ENCODE results near the gene CLECL1. TPM values are rescaled to one million over a fixed set of nuclear protein-coding genes. Genes with fewer than 3 reads are reported as not detected.

CLECL1 gene
- total and polyA plus RNA-seq, 9 of the 15 experiments (the other 6 are each of a cell fraction or from before 2014, with no cell fraction given) = 0.13 to 0.25 TPM; not detected in 7

- Histone ChIP-seq H3K4me3 (no peak overlapping the region), H2AFZ (ENCODE audit: low read depth, low read length) (peak overlapping the region; percentile 74), H3K4me1 (replicated peaks in 1 of 2; ENCODE audit: control insufficient read depth in 2 of 2, insufficient read depth in 2 of 2, low read length in 2 of 2) (no peaks in the 10 kb centered on the region; a peak in 1 of 5 replicates), H3K79me2 (ENCODE audit: control insufficient read depth, insufficient read depth, low read length) (no peaks in the 10 kb centered on the region), H3K9me1 (ENCODE audit: control insufficient read depth, insufficient read depth, low read length) (no peaks in the 10 kb centered on the region), H3K36me3 (ENCODE audit: control insufficient read depth, insufficient read depth, low read length) (no peaks in the 10 kb centered on the region), H4K20me1 (replicated peaks; ENCODE audit: control insufficient read depth, insufficient read depth, low read length) (no peaks in the 10 kb centered on the region), H3K27me3 (ENCODE audit: control insufficient read depth in 2 of 2, insufficient read depth in 2 of 2, low read length in 2 of 2) (no peaks in the 10 kb centered on the region), H3K4me2 (ENCODE audit: insufficient read depth, low read length) (no peak overlapping the region), H3K27ac (ENCODE audit: extremely low read depth, low read depth, low read length) (no peak overlapping the region), H3K9me3 (replicated peaks; ENCODE audit: control insufficient read depth, insufficient read depth, low read depth, low read length) (no peaks in the 10 kb centered on the region), H3K9ac (ENCODE audit: insufficient read depth in 1 of 2, low read depth in 2 of 2, low read length in 2 of 2) (no peak overlapping the region)
- intact Hi-C loops (cut with micrococcal nuclease) = loop anchor here (10.0 kb wide), 1 partner anchor 333 kb away; no protein-coding TSS in a partner anchor
- POLR2A ChIA-PET = interaction anchor here (1.2 kb wide), 1 partner anchor 258 kb away, joined by 3 read pairs; no protein-coding TSS in a partner anchor
- no peak for DNase-seq (ENCODE audit: extremely low read depth in 1 of 4, low spot score in 3 of 4)
- in situ Hi-C loops (cut with MboI) = loop anchor here (25.0 kb wide), 1 partner anchor 245 kb away; no protein-coding TSS in a partner anchor
- CTCF ChIA-PET (ENCODE audit: low intra/inter-chr PET ratio) = interaction anchor here (0.8 kb wide), 1 partner anchor 73 kb away, joined by 4 read pairs; no protein-coding TSS in a partner anchor
- no peak for FAIRE-seq
- BruUV-seq (replicated peaks) = no TSS peak
- ATAC-seq = no peak
- TF ChIP-seq STAT5A (IDR thresholded peaks at IDR 0.05; ENCODE audit: borderline replicate concordance, low read length) = no peak
- no peak for TF ChIP-seq ELK1 (CRISPR knock-in tag; IDR thresholded peaks at IDR 0.05)
- TF ChIP-seq, protein P1, sequence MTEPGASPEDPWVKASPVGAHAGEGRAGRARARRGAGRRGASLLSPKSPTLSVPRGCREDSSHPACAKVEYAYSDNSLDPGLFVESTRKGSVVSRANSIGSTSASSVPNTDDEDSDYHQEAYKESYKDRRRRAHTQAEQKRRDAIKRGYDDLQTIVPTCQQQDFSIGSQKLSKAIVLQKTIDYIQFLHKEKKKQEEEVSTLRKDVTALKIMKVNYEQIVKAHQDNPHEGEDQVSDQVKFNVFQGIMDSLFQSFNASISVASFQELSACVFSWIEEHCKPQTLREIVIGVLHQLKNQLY (CRISPR knock-in tag; conservative IDR thresholded peaks at IDR 0.05) = no peak
- no peak for TF ChIP-seq ZFX (CRISPR knock-in tag; IDR thresholded peaks at IDR 0.05)
- no peak for TF ChIP-seq STAT6 (CRISPR knock-in tag; IDR thresholded peaks at IDR 0.05)
- TF ChIP-seq, protein P2, sequence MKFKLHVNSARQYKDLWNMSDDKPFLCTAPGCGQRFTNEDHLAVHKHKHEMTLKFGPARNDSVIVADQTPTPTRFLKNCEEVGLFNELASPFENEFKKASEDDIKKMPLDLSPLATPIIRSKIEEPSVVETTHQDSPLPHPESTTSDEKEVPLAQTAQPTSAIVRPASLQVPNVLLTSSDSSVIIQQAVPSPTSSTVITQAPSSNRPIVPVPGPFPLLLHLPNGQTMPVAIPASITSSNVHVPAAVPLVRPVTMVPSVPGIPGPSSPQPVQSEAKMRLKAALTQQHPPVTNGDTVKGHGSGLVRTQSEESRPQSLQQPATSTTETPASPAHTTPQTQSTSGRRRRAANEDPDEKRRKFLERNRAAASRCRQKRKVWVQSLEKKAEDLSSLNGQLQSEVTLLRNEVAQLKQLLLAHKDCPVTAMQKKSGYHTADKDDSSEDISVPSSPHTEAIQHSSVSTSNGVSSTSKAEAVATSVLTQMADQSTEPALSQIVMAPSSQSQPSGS (CRISPR knock-in tag; IDR thresholded peaks at IDR 0.05) = no peak
- TF ChIP-seq BRD9 (IDR thresholded peaks at IDR 0.05; ENCODE audit: low read depth, partially characterized antibody) = no peak
- TF ChIP-seq, protein P3, sequence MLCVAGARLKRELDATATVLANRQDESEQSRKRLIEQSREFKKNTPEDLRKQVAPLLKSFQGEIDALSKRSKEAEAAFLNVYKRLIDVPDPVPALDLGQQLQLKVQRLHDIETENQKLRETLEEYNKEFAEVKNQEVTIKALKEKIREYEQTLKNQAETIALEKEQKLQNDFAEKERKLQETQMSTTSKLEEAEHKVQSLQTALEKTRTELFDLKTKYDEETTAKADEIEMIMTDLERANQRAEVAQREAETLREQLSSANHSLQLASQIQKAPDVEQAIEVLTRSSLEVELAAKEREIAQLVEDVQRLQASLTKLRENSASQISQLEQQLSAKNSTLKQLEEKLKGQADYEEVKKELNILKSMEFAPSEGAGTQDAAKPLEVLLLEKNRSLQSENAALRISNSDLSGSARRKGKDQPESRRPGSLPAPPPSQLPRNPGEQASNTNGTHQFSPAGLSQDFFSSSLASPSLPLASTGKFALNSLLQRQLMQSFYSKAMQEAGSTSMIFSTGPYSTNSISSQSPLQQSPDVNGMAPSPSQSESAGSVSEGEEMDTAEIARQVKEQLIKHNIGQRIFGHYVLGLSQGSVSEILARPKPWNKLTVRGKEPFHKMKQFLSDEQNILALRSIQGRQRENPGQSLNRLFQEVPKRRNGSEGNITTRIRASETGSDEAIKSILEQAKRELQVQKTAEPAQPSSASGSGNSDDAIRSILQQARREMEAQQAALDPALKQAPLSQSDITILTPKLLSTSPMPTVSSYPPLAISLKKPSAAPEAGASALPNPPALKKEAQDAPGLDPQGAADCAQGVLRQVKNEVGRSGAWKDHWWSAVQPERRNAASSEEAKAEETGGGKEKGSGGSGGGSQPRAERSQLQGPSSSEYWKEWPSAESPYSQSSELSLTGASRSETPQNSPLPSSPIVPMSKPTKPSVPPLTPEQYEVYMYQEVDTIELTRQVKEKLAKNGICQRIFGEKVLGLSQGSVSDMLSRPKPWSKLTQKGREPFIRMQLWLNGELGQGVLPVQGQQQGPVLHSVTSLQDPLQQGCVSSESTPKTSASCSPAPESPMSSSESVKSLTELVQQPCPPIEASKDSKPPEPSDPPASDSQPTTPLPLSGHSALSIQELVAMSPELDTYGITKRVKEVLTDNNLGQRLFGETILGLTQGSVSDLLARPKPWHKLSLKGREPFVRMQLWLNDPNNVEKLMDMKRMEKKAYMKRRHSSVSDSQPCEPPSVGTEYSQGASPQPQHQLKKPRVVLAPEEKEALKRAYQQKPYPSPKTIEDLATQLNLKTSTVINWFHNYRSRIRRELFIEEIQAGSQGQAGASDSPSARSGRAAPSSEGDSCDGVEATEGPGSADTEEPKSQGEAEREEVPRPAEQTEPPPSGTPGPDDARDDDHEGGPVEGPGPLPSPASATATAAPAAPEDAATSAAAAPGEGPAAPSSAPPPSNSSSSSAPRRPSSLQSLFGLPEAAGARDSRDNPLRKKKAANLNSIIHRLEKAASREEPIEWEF (CRISPR knock-in tag; IDR thresholded peaks at IDR 0.05) = no peak
- TF ChIP-seq DIDO1 (tag; IDR thresholded peaks at IDR 0.05; ENCODE audit: low read depth) = no peak
- no peak for TF ChIP-seq HDAC6 (IDR thresholded peaks at IDR 0.05; ENCODE audit: low read depth, low read length)
- no peak for TF ChIP-seq FOXJ3 (CRISPR knock-in tag; IDR thresholded peaks at IDR 0.05)
Observed at GRCh38 chr12:9707356-9707755, 25.5 kb downstream of the CLECL1 start.
